ENCODE measurements around the gene PLXNA4. TPM values are rescaled to one million over a fixed set of nuclear protein-coding genes. Genes with fewer than 3 reads are reported as not detected.
"Not testable (repeated sequence)": the region's sequence is repeated elsewhere in the genome, so short reads cannot be mapped to it uniquely, and the experiment has no call there.

PLXNA4 gene
- total RNA-seq, 1 experiment from 2014 or later = 0.22 TPM

DNA sequence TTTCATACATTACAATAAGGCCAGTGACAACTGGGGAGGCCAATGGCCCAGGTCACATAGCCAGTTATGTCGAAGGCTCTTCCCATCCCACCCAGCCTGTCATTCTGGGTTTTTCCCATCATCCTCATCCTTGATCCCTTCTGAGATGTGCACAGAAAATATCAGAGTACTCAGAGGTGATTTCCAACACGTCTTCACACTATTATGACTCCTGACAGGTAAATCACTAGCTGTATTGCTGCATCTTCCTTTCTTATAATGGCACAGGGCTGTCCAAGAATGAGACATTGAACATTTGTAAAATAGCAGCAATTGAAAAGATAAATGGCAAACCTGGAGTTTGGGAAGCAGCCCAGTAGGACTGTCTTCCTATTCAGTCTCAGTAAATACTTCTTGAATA is 159.9 kb downstream of the PLXNA4 start:
- DNase-seq (ENCODE audit: low spot score) = no peak

DNA sequence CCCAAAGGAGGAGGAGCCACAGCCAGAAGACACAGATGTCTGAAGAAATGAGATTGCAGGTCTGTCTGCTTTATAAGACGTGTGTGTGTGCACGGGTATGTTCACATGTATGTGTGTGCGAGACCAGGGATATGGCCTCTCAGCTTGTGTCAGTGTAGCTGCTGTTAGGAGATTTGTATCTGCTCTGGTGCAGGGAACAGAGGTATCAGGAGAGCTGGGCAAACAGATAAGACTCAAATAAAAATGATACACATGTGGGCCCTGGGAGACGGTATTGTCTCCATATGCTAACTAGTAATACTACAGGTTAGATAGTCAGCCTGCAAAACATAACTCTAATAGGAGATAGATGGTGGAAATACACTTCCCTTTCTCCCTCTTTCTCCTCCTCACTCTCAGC is 161.0 kb downstream of the PLXNA4 start:
- DNase-seq (ENCODE audit: low spot score) = no peak

DNA sequence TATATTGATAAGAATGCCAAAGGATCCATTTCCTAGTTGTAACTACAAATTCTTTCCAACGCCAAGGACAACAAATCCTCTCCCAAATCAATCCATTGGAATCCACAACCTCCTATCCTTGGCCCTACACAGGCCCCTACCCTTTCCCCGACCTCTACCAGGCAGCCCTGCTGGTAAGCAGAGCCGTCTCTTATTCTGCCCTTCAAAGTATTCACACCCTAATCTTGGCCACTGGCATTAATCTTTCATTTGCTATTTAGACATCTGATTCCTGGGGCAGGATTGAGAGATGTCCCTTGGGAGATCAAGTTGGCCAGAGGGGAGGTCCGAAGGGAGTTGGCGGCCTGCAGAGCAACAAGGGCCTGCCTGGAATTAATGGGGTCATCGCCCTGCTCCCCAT is 161.4 kb downstream of the PLXNA4 start:
- no peak for DNase-seq (ENCODE audit: low spot score)

DNA sequence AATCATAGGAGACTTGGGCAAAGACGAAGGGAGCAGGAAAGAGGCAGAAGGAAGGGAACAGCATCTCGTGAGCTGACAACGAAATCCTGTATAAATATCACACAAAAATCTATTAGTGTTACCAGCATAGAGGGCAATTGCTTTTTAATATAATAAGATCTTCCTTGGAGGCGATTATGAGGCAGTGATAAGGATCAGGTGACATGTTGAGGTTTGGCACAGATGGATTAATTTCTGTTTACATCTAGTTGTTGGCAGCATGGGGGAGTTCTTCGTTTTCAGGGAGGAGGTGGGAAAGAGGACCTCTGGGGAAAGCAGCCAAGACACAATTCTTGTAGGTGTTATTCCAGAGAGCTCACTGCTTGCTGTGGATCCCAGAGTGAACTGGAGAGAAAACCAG is 163.8 kb downstream of the PLXNA4 start:
- DNase-seq (ENCODE audit: low spot score) = no peak

DNA sequence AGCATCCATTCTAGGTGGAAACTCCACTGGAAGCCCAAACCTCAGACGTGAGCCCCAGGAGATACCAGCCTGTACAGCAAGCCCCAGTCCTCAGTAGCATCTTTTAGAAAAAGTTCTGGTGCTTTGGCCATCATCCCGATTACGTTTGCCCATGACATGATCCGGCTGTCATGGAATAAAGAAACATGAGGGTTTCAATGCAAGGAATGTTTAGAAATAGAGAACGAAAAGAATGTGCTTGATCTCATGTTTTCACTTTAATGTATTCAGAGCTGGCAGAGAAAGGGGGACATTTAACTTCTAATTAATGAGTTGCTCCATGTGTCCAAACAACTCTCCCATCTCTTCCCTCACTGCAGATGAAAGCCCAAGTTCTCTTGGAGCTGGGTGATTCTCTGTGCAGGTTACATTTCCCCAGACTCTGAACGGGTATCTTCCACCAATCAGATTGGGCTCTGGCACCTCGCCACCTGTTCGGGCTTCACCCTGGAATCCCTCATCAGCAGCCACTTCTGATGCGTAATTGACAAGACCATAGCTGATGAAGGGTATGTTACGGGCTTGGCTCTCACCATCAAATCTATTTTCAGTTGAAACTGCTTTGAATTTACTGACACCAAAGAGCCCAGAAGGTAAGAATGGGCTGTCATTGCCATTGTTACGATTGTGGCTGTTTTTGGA is 165.3 kb downstream of the PLXNA4 start:
- DNase-seq (ENCODE audit: low spot score) = no peak

DNA sequence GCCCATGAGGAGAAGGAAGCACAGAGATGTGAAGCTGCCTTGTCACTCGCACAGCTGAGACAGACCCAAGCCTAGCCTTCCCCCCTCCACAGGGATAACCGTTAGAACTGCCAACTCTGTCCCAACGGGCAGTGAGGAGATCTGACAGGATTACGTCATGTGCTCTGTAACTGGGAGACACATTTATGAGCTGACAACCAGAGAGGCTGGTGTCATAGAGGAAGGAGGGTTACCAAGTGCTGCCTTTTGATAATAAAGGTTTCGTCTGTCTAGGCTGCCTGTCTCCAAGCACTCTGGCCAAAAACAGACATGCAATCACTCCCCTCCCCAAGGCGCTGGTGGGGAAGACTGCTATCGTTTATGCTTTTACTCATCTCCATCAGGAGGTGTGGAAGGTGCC is 165.9 kb downstream of the PLXNA4 start:
- no peak for DNase-seq (ENCODE audit: low spot score)

DNA sequence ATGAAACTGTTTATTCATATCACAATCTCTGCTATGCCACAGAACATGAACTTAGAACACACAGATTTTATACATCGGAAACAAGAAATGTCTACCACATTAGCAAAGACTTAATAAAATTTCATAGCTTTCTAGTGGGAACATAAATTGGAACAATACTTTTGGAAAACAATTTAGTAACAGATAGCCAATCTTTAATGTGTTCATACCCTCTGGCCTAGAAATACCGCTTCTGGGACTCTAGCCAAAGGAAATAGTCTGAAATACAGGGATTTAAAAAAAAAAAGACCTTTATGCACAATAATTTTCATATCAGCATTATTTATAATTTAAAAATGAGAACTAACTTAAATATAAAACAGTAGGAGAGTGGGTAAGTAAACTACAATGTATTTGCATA is 168.5 kb downstream of the PLXNA4 start:
- DNase-seq (ENCODE audit: low spot score) = no peak

DNA sequence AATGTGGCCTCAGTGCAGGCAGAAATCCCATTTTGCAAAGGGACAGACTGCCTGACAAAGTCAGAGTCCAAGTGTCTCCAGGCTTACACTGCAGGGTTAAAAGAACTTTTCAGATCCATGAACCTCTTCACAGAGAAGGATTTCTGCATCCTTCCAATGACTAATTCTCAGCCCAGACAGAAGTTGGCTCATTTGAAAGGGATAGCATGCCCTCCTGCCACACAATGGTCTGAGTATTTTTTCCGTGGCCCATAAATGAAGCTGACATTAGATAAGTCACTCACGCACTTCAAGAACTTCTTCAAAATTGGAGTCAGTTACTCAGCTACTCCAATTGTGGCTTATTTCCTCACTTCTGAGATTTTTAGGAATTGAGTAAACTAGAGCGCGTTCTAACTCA is 170.2 kb downstream of the PLXNA4 start:
- DNase-seq (ENCODE audit: low spot score) = no peak

DNA sequence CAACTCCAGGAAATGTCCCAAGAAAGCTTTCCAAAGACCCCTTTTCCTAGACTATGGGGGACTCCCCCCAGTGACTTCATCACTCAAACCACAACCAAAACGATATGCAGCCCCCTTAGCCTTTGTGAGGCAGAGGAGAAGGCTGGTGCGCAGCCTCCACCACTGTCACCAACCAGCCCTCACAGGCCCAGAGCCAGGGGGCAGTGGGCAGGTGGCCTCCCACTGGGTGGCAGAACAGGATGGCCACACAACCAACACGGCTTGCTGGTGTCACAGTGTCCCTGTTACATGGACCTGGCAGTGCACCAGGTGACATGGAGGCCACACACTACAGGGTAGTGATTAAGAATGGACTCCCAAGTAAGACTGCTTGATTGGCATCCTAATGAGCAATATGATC is 172.0 kb downstream of the PLXNA4 start:
- no peak for DNase-seq (ENCODE audit: low spot score)

DNA sequence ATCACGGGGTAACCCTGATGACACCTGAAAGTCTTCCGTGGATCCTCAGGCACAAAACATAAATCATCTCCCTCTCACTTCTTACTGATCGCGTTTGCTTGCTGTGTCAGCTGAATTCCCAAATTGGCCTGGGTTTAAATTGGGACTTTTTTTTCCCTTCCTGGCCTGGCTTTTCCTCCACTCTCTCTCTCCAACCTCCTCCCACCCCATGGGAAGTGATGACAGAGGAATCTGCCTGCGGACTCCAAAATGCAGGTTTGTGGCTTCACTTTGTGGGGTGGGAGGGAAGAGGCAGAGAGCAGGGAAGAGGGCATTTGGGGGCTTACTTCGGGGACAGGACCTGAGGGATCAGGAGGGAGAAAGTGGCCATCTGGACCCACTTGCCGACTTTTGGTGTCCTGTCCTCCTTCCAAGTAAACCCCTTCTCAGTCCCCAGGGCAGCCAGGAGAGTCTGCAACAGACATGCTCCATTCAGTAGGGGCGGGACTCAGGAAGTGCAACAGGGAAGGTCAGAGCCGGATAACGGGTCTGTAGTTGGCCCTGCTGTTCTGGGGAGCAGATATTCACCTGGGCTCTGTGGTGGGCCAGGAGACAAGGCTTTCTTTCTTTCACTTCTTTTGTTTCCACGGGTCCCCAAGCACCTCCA is 172.7 kb downstream of the PLXNA4 start:
- DNase-seq (ENCODE audit: low spot score) = no peak

DNA sequence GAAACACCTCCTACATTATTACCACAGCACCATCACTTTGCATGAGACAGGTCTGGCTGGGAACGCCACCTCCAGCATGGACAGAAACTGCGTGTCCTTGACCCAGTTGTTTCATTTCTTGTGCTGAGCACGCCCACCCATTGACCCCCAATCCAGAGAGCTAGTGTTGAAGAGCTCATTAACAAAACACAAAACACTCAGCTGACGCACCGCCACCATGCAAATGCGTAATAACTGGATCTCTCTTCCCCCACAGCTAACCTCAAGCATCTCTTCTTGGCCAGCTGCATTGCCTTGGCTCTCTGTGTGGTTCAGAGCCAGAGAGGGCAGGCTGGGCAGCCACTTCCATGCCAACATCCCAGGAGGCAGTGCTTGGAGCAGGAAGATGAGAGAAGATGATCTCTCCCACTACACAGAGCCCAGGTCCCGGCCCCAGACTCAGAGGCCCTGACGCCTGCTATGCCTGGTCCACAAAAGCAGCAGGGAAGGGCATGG is 173.5 kb downstream of the PLXNA4 start:
- no peak for DNase-seq (ENCODE audit: low spot score)

DNA sequence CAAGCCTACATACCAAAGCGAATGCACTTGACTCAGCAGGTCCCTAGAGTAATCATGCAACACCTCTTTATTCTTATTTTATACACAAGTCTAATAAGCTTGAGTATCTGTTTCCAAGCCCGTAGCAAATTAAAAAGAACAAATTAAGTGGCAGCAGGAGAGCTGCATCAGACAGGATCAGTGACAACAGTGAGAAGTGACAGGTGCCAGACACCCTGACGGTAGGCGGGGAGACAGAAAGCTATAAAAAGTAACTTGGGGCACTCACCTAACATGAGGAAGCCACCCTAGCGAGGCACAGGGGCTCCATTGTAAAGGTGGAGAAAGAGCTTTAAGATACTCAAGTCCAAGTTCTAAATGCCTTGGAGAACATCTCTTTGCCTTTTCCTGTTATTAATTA is 174.2 kb downstream of the PLXNA4 start:
- no peak for DNase-seq (ENCODE audit: low spot score)

DNA sequence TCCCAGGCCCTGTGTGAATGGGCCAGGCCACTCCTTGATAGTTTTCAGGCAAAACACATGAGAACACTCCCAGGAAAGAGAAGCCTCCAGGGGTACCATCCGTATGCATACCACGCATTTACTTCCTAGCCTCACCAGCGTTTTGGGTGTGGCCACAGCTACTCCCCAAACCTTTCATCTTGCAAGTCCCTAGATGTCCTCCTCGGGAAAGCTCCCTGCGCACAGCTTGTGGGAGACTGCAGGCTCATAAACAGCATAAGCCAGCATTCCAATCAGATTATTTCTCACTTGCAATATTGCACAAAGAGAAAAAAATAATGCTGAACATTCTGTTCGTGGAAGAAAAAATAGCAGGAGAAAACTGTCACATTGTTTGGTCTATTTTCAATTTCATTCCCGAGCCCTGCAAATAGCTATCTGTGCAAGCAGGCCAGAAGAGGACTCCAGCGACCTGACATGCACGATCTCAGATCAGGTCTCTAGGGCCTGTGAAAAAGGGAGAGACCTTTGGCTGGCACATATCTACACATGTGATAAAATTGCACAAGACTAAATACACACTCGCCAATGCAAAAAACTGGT is 175.6 kb downstream of the PLXNA4 start:
- no peak for DNase-seq (ENCODE audit: low spot score)

DNA sequence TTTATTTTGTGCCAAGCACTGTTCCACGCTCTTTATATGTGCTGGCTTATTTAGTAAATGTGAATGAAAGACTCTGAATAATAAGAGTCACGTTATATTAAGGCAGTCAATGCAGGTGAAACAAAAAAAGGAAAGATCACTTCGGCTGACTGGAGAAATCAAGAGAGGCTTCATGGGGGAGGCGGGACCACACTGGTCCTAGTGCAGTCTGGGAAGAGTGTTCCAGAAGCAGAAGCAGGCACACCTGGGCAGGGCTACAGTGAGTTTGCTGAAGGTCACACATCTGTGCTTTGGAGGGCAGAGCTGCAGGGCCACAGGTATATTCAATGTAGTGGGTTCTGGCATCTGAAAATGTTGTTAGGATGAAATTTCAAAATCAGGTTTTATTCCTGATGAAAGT is 176.9 kb downstream of the PLXNA4 start:
- no peak for DNase-seq (ENCODE audit: low spot score)

DNA sequence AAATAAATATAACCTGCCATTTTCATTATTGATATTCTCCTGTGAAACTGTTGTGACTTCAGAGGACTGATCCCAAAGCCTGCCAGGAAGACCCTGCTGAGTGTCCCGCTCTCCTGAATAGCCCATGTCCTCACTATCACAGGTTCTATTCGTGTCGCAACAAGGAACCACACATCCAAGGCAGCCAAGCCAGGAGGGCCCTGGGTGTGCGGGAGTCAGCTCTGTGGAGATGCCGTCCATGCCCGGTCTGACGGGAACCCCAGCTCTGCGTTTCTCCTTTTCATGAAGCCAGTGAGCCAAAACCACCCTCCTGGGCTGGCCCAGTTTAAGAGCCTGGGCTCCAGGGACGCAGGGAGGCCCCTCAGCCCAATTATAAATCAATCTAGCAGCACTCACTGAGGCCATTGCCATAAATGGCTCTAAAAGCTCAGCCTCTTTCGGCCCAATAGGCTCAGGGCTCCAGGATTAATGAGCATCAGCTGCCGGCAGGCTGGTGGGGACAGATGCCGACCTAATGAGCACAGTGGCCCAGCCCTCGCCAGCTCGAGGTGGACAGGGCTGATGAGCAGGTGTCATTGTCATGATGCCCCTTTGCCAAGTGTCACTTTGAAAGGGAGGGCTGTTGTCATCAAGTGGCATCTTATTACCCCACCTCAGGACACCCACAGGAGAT is 177.9 kb downstream of the PLXNA4 start:
- DNase-seq (ENCODE audit: low spot score) = no peak

DNA sequence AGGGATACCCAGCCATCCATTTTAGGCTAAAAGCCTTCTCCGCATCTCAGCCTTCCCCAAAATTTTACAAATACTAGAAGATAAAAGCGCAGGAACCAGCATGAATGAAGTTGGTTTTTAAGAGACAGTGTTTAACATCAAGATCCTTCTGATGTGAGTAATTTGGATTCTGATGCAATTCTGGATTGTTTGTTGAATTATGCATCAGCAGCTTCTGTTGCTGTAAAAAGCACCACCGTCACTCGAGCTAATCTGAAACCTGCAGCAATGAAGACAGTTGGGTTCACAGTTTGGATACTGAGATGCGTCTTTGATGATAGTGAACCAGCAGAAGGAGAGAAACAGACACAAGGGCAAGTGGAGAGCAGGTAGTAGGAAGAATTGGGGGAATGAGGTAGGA is 179.2 kb downstream of the PLXNA4 start:
- DNase-seq (ENCODE audit: low spot score) = no peak

DNA sequence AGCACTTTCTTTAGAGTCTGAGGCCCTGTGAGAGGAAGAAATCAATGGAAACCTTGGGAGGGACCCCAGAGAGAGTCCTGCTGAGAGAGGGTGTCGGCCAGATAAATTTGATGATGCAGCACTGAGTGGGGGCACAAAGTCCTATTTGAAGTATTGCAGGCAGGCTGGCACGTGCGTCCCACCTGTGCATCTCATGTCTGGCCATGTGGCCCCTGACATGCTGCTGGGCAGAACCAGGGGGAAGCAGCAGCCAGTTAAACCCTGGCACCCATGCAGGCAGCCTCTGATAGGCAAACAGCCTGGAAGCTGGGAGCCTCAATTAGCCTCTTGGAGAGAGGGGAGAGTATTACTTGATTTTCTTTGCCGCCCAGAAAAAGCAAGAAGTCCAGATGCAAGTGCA is 180.9 kb downstream of the PLXNA4 start:
- DNase-seq (ENCODE audit: low spot score) = no peak

DNA sequence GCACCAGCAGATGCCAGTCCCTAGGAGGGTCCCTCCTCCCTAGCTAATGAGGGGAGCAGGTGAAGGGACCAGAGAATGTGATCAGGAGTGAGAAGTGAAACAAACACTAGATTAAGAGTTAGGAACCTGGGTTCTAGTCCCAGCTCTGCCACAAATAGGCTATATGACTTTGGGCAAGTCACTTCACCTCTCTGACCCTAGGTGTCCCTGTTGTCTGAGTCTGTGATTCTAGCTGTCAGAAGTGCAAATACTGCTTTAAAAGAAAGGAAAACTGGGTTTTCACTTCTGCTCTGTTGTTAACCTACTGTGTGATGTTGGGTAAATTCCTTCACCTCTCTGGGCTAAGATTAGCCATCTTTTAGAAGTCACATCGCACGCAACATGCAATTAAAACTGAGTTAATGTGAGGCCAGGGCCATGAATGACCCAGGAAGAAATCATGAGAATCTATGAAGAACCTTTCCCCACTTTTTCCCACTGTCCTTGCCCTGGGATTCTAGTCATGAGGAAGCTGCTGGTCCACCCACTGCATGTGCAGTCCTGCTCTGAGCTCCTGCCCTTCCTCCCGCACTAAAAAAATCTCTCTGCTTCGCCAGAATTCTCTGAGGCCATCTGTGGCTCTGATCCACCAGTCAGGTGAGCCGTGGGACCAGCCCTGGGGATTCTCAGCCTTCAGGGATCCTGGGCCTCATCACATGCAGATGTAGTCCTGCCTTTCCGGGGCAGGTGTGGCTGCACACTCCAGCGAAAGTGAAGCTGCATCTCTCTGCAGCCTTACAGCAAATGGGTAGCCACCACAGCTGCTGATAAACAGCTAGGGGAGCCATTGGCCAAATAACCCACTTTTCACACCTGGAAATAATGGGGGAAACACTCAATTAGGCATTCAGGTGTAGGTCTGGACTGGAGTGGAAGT is 181.7 kb downstream of the PLXNA4 start:
- no peak for DNase-seq (ENCODE audit: low spot score)

DNA sequence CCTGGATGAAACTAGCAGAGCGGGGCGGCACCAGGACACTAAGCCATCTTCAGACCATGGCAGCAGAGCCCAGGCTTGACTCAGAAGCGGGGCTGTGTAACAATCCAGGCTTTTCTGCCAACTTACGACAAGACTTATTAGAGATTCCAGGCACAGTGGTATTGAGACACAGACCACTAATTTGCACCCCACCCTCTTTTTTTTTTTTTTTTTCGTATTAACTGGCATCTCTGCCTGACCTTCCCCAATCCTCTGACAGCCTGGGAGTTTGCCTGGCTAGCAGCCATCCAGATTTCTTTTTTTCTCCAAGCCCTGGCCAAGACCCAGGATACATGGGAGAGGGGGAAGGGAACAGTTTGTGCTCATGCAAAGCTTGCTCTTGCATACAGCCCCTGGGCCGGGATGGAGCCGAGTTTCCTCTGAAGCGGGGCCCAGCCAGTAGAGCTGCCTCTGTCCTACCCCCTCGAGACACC is 182.4 kb downstream of the PLXNA4 start:
- no peak for DNase-seq (ENCODE audit: low spot score)

DNA sequence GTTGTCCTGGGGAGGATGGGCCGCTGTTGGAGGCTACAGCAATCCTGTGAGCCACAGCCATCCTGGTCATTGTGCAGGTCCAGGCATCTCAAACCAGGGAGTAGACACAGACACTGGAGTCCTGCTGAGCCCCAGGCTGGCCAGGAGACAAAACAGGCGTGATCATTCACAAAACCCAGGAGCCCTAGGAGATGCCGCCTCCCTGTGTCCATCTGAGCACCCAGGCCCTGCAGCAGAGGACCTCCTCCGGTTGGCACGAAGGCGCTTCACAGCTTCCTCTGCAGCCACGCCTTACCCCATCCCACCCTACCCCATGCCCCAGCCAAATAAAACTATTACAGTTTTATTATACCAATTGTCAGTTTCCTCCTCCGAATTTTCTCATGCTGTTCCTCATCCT is 183.6 kb downstream of the PLXNA4 start:
- DNase-seq (ENCODE audit: low spot score) = no peak

DNA sequence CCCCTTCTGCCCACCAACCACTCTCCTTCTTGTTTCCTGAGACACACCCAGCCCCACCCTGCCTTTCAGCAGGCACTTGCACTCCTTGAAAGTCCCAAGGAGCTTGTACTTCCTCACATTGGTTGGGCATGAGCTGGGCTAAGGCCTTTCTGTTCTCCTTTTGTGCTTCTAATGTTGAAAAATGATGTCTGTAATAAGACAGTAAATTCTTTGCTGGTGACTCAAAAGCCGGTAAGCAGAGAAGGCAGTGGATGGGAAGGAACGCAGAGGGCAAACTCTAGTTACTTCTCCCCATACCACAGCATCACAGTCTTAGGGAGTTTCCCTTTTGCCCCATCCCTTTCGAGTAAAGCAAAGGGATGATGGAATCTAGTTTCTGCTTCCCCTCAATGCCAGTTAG is 185.6 kb downstream of the PLXNA4 start:
- DNase-seq (ENCODE audit: low spot score) = peak; percentile 81

DNA sequence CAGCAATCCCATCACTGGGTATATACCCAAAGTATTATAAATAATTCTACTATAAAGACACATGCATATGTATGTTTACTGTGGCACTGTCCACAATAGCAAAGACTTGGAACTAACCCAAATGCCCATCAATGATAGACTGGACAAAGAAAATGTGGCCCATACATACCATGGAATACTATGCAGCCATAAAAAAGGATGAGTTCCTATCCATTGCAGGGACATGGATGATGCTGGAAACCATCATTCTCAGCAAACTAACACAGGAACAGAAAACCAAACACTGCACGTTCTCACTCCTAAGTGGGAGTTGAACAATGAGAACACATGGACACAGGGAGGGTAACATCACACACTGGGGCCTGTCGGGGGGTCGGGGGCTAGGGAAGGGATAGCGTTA is 186.2 kb downstream of the PLXNA4 start:
- DNase-seq (ENCODE audit: low spot score) = not testable (repeated sequence)

Measured in A172 (cell line).